Left forelimb (tissue), 1 donor: ENCODE data around the gene CTDSPL2.
"Not testable (repeated sequence)": the region's sequence is repeated elsewhere in the genome, so short reads cannot be mapped to it uniquely, and the experiment has no call there.

ENCODE experiments used
- DNase-seq: peaks from one replicate; pipeline ENCODE4 v3.0.0-alpha.2; 2018; ENCODE audit warnings: low spot score

Gene CTDSPL2

DNA sequence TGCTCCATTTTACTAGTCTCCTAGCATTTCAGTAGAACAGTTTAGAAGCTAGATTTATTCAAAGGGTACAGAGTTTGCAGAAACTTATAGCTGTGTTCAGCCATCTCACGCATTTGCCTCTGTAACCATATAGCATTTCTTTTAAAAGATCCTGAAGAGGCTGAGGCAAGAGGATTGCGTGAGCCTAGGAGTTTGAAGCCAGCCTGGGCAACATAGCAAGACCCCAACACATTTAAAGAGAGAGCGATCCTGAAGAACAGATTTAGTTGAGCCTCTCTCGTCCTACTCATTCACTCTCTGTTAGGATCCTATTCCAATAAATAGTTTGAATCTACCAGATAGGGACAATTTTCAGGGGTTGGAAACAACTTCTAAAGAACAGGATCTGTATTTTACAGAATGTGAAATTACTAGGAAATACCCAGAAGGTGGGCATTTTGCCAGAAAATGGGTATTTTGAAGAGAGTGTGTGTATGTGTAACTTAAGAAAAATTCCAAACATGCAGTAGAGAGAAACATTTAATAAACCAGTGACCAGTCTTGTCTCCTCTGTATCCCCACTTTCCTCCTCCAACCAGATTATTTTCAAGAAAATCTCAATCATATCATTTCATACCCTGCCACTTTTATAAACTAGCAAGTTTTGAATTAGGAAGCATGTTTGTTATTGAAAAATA, 114.0 kb downstream of the CTDSPL2 start:
- DNase-seq = no peak

DNA sequence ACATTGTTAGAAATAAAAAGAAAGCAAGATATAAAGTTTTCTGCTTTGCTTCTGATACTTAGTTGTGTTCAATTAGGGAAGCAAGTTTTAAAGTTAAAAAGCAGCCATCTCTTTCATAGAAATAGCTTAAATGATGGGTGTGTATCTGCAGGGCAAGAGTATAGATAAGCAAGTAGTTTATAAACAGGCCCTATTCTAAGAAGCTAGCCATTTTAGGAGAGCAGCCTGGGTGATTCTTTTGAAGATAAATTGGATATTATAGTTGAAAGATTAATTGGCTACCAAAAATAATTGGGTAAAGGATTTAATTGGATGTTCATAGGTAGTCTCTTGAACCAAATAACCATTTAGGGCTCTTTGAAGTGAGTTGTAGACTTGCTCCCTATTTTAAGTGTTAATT, 115.2 kb downstream of the CTDSPL2 start:
- no peak for DNase-seq

DNA sequence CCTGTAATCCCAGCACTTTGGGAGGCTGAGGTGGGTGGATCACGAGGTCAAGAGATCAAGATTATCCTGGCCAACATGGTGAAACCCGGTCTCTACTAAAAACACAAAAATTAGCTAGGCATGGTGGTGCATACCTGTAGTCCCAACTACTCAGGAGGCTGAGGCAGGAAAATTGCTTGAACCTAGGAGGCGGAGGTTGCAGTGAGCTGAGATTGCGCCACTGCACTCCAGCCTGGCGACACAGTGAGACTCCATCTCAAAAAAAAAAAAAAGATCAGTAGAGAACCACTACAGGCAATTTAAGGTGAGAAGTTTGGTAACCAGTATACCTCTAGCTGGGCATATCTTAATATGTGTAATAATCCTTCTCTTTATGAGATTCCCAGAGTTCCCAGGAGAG, 117.3 kb downstream of the CTDSPL2 start:
- not testable (repeated sequence) for DNase-seq

DNA sequence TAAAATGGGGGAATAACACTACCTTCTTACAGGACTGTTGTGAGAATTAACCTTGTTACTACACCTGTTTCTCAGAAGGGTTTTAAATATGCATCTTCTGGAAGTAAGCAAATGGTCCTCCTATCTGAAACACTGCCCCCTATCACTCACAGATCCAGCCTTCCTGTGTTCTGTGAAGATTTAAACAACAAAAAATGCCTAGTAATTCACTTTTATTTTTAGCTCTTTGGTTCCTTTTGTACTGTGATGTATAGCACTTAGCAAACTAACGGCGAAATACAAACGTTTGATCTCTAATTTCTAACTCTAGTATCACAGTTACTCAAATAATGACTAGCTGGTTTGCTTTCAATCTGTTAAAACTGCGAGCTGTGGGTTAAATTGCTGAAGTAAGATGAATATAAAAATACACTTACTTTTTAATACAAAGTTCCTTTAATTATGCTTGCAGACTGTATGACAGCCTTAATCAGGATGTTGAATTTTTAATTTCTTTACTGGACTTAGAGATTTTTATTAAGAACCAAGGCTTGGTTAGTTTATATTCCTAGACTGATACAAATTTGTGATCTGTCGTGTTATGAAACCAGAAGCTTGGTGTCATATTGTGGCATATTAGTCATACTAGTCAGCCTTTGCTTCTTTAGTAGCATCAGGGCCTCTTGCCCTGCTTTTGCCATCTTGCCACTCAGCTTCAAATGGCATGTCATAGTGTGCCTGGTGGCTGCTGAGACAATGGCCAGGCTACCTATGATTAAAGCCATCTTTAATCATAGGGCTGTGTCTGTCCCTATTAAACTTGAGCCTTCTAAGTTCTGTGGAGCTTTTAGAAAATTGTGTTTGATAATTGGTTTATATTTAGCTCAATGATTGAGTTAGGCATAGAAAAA, 118.7 kb downstream of the CTDSPL2 start:
- DNase-seq = no peak

DNA sequence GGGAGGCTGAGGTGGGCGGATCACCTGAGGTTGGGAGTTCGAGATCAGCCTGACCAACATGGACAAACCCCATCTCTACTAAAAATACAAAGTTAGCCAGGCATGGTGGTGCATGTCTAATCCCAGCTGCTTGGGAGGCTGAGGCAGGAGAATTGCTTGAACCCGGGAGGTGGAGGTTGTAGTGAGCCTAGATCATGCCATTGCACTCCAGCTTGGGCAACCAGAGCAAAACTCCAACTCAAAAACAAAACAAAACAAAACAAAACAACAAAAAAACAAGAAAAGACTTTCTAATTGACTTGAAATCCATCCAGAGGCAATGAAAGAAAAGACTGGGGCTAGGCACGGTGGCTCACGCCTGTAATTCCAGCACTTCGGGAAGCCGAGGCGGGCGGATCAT, 121.7 kb downstream of the CTDSPL2 start:
- not testable (repeated sequence) for DNase-seq

DNA sequence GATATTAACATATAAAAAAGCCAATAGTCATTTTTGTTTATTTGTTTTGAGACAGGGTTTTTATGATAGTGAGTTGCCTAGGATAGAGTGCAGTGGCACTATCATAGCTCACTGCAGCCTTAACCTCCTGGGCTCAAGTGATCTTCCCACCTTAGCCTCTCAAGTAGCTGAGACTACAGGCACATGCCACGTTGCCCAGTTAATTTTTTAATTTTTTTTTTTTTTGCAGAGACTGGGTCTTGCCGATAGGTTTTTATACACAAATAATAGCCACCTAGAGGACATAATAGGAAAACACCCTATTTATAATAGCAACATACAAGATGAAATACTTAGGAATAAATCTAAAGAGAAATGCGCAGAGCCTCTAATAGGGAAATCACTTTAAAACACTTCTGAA, 122.8 kb downstream of the CTDSPL2 start:
- DNase-seq = no peak

DNA sequence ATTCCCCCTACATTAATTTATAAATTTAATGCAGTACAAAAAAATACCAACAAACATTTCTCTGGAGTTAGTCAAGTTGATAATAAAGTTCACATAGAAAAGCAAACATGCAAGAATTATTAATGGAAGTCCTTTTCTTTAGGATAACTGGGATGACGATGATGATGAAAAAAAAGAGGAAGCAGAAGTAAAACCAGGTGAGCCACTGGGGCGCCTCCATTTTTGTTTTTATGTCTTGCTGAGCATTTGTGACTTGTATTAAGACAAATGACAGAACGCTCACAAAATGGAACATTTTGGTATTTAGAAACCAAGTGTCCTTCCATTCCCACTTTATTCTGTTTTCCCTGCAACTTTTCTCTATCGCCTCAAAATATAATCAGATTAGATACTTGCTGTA, 123.3 kb downstream of the CTDSPL2 start:
- DNase-seq = no peak

DNA sequence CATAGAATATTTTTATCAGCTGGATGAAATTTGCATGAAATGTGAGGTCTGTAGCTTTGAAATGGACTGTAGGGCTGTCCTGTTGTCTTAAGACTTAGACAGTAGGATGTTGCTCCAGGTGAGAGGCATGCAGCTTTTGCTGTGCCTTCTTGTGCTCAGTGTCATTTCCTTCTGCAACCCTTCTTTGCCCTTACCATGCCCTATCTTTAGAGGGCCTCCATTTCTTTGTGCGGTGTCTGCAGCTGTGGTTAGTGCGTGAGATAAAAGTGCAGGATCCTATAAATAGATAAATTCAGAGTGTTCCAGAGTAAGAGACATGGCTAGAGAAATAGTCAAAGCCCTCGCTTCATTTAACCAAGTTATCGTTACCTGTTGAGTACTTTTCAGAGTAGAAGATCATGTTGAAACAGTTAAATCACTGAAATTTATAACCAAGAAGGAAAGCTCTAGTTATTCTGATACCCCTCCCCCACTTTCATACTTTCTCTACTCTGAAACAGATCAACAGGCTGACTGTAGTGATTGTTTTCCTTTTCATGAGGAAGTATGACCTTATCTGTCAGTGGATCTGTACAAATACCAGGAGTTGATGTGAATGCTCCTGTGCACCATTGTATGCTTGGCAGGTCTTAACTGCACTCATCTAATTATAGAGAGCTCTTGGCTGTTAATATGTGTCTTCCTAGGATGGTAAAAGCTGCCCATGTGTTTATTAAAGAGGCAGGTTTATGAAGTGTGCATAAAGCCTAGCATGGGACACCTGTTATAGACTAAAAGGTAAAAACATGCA, 127.7 kb downstream of the CTDSPL2 start:
- DNase-seq = no peak

DNA sequence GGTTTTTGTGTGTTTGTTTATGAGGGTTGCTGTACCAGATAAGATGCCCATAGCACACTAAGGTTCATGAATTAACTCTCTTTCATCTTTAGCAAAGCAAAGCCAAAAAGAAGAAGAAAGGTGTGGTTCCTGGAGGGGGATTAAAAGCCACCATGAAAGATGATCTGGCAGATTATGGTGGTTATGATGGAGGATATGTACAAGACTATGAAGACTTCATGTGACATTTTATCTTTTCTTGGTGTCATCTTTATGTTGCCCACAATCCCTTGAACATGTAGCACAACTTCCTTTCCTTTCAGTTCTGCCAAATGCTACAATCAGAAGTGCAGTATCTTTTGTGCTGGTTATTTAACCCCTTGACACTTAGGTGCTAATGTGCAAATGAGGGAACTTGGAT, 133.5 kb downstream of the CTDSPL2 start:
- not testable (repeated sequence) for DNase-seq

DNA sequence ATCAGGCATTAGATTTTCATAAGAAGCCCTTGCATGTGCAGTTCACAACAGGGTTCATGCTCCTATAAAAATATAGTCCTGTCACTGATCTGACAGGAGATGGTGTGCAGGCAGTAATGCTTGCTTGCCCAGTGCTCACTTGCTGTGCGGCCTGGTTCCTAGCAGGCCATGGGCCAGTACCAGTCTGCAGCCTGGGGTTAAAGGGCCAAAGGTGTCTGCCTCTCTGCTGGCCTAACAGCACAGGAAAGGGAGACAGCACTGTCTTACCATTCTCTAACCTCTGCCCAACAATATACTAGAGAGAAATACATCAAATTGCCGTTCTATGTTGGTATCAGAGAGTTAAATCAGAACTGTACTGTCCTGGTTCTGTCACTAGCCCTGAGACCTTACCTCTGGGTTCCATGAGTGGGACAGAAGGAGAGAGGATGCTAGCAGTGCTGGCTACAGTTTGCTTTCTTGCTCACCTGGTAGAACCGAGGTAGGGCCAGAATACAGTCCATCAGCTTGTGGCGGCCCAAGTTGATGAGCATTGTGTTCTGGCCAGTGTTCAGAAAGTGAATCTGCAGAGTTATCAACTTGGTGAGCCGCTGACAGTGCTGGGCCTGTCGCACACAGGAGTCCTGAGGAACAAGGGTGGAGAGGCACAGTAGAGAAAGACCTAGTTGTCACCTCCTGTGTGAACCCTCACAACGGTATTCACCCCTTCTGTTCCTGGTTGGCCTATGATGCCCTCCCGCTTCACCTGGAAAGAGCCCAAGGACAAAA, 138.1 kb downstream of the CTDSPL2 start:
- no peak for DNase-seq

DNA sequence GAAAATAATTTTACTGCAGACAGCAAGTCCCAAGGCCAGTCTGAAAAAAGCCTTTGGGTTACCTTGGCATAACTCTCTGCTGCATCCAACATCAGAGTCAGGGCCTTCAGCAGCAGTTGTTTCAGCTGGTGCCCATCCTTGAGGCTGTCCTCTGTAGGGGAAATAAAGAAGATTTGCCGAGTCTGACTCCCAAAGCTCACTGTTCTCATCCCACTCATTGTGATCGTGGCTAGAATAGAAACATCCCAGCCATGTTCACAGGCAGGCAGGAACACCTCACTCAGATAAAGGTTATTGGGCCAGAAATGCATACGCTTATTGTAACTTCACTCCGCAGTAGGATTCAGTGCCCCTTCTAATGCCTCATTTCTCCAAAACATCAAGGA, 138.7 kb downstream of the CTDSPL2 start:
- DNase-seq = no peak

DNA sequence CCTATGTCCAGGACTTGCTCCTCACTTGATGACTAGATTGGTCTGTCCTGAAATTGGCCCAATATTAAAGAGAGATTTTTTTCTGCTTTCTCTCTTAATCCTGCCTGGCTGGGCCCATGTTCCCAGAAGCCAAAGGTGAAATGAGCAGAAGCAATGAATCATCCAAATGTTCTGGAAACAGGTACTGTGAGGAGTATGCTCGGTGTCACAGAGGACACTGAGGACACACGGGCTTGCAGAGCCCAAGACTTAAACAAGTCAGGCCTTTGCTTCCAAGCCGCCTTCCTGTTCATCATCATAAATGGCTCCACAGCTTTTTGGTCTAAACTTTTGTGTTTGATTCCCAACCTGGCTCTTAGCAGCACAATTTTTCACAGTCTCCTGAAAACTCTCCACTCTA, 140.9 kb downstream of the CTDSPL2 start:
- DNase-seq = no peak

DNA sequence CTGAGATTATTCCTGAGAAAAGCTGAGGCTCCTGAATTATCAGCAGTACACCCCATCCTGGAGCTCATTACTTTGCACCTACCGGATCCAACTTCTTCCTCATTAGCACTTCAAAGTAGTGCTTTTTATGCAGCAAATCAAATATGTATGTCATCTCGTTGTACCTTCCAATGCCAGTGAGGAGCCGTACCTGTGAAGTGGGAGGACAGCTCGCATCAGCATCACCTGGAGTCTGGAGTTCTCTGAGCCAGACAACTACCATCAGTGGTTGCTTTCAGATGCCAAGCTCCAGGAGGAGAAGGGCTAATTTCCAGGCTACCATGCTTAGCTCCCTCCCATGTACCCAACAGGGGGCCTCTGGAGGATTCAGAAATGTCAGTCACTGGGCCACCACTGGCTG, 141.9 kb downstream of the CTDSPL2 start:
- DNase-seq = no peak

DNA sequence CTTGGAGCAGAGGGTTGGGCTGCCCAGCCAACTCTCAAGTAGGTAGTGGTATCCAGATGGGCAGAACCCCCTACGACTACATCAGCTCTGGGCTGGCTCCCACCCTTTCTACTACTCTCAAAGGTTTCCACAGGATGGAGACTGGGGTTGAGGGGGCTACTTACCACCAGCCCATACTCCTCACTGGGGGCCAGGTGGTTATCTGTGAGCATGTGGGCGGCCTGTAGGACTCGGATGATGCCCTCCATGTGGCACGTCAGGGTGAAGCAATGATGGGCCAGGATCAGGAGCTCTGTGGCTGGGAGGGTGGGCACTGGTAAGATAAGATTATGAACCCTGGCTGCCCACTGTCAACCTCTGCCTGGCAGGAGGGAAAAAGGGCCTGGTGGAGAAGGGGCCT, 142.9 kb downstream of the CTDSPL2 start:
- DNase-seq = no peak

DNA sequence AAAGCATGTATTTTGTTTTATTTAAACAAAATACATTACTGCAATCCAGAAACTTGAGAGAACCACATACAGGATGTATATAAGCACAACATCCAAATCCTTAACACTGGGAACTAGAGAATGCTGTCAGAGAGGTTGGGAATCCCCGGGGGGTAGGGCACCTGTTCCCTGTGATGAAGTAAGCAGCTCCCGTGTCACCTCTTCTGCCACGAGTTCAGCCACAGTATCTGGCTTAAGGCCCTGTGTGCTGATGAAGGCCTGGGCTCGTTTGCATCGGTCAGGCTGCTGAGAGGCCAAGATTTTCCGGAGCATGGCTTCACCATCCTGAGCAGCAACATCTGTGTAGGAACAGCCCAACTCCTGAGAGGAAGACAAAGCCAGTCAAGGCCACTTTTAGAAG, 146.0 kb downstream of the CTDSPL2 start:
- no peak for DNase-seq

DNA sequence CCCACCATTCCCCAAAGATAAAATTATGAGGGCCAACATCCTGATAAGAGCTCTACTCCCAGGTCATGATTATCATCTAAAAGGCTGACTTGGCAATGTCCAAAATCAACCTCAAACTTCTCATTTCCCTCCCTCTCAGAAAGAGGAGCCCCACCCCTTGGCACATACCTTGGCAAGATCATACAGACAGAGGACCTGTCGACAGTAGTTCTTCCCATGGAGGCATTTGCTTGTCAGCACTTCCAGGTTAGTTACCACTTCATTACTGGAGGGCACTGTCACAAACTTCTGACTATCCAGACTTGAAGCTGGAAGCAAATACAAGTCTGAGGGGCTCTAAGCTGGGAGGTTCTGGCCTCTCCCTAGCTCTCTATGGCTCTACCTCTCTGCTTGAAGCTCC, 147.3 kb downstream of the CTDSPL2 start:
- DNase-seq = no peak
